ENCODE data around the gene CCDC117. TPM values are rescaled to one million over a fixed set of nuclear protein-coding genes. Genes with fewer than 3 reads are reported as not detected.
"Not testable (repeated sequence)": the region's sequence is repeated elsewhere in the genome, so short reads cannot be mapped to it uniquely, and the experiment has no call there.

The CCDC117 gene
- total and polyA plus RNA-seq, 12 donors, result 5.9 to 15.0 (median 11.2) TPM

DNA sequence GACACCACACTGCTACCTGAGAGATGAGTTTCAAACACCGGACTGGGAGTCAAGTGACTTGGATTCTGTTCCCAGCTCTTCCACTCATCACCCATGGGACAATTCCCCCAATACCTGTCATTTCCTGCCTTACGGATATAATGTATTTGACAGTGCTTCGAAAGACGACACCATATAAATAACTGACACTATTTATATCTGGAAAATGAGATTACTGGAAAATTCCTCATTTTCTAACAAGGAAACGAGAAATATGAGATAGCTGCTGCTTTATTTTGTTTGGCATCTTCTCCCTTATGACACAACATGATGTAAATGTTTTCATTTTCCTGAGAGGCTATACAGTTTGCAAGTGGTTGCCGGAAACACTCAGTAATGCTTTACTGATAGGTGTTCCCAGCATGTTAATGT, 22.0 kb upstream of the CCDC117 start:
- DNase-seq, result no peak
- Histone ChIP-seq H3K27me3 (no peaks in the 10 kb centered on the region), H3K4me1 (peaks cover 0 to 23% (median 0%) of the 10 kb centered on the region in 9 donors), H3K27ac (peak overlapping the region in 2 of 10 donors; percentile 9 to 49), H3K4me3 (no peak overlapping the region), H3K36me3 (peaks cover 0 to 82% (median 45%) of the 10 kb centered on the region in 9 donors), H3K9me3 (no peaks in the 10 kb centered on the region)
- TF ChIP-seq, protein P1, sequence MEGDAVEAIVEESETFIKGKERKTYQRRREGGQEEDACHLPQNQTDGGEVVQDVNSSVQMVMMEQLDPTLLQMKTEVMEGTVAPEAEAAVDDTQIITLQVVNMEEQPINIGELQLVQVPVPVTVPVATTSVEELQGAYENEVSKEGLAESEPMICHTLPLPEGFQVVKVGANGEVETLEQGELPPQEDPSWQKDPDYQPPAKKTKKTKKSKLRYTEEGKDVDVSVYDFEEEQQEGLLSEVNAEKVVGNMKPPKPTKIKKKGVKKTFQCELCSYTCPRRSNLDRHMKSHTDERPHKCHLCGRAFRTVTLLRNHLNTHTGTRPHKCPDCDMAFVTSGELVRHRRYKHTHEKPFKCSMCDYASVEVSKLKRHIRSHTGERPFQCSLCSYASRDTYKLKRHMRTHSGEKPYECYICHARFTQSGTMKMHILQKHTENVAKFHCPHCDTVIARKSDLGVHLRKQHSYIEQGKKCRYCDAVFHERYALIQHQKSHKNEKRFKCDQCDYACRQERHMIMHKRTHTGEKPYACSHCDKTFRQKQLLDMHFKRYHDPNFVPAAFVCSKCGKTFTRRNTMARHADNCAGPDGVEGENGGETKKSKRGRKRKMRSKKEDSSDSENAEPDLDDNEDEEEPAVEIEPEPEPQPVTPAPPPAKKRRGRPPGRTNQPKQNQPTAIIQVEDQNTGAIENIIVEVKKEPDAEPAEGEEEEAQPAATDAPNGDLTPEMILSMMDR (IDR thresholded peaks at IDR 0.05), result no peak
- ATAC-seq, result peak in 2 of 8 donors; percentile 40 to 49
- 48 to 51% methylated on average over 6 of the region's 6 CpGs for WGBS, 2 donors
- intact Hi-C loops (cut with DNase I), result no loop called here

DNA sequence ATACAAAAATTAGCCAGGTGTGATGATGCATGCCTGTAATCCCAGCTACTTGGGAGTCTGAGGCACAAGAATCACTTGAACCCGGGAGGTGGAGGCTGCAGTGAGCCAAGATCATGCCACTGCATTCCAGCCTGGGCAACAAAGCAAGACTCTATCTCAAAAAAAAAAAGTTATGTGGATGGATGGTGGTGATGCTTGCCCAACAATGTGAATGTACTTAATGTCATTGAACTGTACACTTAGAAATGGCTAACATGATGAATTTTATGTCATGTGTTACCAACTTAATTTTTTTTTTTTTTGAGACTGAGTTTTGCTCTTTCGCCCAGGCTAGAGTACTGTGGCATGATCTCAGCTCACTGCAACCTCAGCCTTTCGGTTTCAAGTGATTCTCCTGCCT, 18.0 kb upstream of the CCDC117 start:
- H3K4me1 ChIP-seq, result peaks cover 0 to 14% (median 0%) of the 10 kb centered on the region in 9 donors
- H3K27ac ChIP-seq; DNase-seq; H3K4me3 ChIP-seq; intact Hi-C loops (cut with DNase I); H3K9me3 ChIP-seq; H3K27me3 ChIP-seq; ATAC-seq: not testable (repeated sequence)
- WGBS, 2 donors, result 98 to 99% methylated on average over 3 of the region's 3 CpGs
- H3K36me3 ChIP-seq, result peaks cover 0 to 50% (median 12%) of the 10 kb centered on the region in 9 donors

- peaks cover 0 to 14% (median 0%) of the 10 kb centered on the region in 9 donors for H3K4me1 ChIP-seq
- no peak overlapping the region for H3K27ac ChIP-seq
- H3K27me3 ChIP-seq, result no peaks in the 10 kb centered on the region
- no peak for ATAC-seq
- peaks cover 0 to 12% (median 0%) of the 10 kb centered on the region in 9 donors for H3K36me3 ChIP-seq
- DNase-seq, result no peak
- intact Hi-C loops (cut with DNase I), result no loop called here
- WGBS, 2 donors, result 78 to 81% methylated on average over 3 of the region's 3 CpGs
- no peaks in the 10 kb centered on the region for H3K9me3 ChIP-seq
- H3K4me3 ChIP-seq, result no peak overlapping the region
- TF ChIP-seq, protein P1 (IDR thresholded peaks at IDR 0.05), result no peak
Observed at GRCh38 chr22:28759861-28760560, 12.5 kb upstream of the CCDC117 start.

- ATAC-seq, result no peak
- no peaks in the 10 kb centered on the region for H3K27me3 ChIP-seq
- no peak for DNase-seq
- H3K27ac ChIP-seq, result no peak overlapping the region
- TF ChIP-seq, protein P1 (IDR thresholded peaks at IDR 0.05), result no peak
- no peak overlapping the region for H3K4me3 ChIP-seq
- H3K4me1 ChIP-seq, result peaks cover 0 to 14% (median 0%) of the 10 kb centered on the region in 9 donors
- H3K36me3 ChIP-seq, result peaks cover 0 to 12% (median 0%) of the 10 kb centered on the region in 9 donors
- WGBS, 2 donors, result 94 to 97% methylated on average over 10 of the region's 10 CpGs
- intact Hi-C loops (cut with DNase I), result no loop called here
- no peaks in the 10 kb centered on the region for H3K9me3 ChIP-seq
Observed at GRCh38 chr22:28761449-28761755, 11.1 kb upstream of the CCDC117 start.

- H3K9me3 ChIP-seq; ATAC-seq; H3K4me3 ChIP-seq; intact Hi-C loops (cut with DNase I); H3K27ac ChIP-seq; H3K36me3 ChIP-seq; H3K27me3 ChIP-seq; DNase-seq: not testable (repeated sequence)
- H3K4me1 ChIP-seq, result peaks cover 0 to 14% (median 0%) of the 10 kb centered on the region in 9 donors
- 95% methylated on average over 4 of the region's 4 CpGs for WGBS, 2 donors
Observed at GRCh38 chr22:28762000-28762399, 10.5 kb upstream of the CCDC117 start.
